HepG2 (cell line): ENCODE results near the gene APOL4. TPM values are rescaled to one million over a fixed set of nuclear protein-coding genes. Genes with fewer than 3 reads are reported as not detected.

Experiments used
- AGO2 ChIP-seq: fragments of 200-400 bp; formaldehyde crosslinking; optimal IDR thresholded peaks from 2 replicates; pipeline ENCODE3; 2017; ENCODE audit warnings: mild to moderate bottlenecking, low read depth, low read length, moderate library complexity
- ARHGAP35 ChIP-seq: sonication (generic); formaldehyde crosslinking; IDR thresholded peaks from 2 replicates; pipeline ENCODE4 v1.9.0; 2022; ENCODE audit warnings: mild to moderate bottlenecking, inconsistent platforms, moderate library complexity, missing genetic modification reagents, borderline replicate concordance
- CEBPB ChIP-seq: IDR thresholded peaks from 2 replicates; pipeline ENCODE4 v1.6.1; 2011; ENCODE audit warnings: low read depth, low read length, improper control_type of control experiment, borderline replicate concordance
- ISL2 ChIP-seq: sonication (generic); formaldehyde crosslinking; IDR thresholded peaks from 2 replicates; pipeline ENCODE4 v1.5.0; 2020; ENCODE audit warnings: missing genetic modification reagents
- KDM3A ChIP-seq: IDR thresholded peaks from 2 replicates; pipeline ENCODE4 v1.6.1; 2018; ENCODE audit warnings: low read depth, missing compliant biosample characterization
- MTA1 ChIP-seq: sonication (generic); formaldehyde crosslinking; IDR thresholded peaks from 2 replicates; pipeline ENCODE4 v1.4.0; 2020; ENCODE audit warnings: missing genetic modification reagents, mild to moderate bottlenecking, borderline replicate concordance
- MXD4 ChIP-seq: IDR thresholded peaks from 2 replicates; pipeline ENCODE4 v1.6.1; 2016; ENCODE audit warnings: mild to moderate bottlenecking, missing biosample characterization, missing genetic modification reagents
- NFE2L1 ChIP-seq: sonication (generic); formaldehyde crosslinking; IDR thresholded peaks from 2 replicates; pipeline ENCODE4 v1.4.0; 2020; ENCODE audit warnings: missing genetic modification reagents, mild to moderate bottlenecking, borderline replicate concordance
- NR1H2 ChIP-seq: sonication (generic); formaldehyde crosslinking; IDR thresholded peaks from 2 replicates; pipeline ENCODE4 v1.8.1; 2022; ENCODE audit warnings: low read depth, missing genetic modification reagents, borderline replicate concordance
- RAD21 ChIP-seq: fragments of 450-650 bp; formaldehyde crosslinking; IDR thresholded peaks from 2 replicates; pipeline ENCODE4 v1.5.0; 2020; ENCODE audit warnings: mild to moderate bottlenecking
- RBAK ChIP-seq: sonication (generic); formaldehyde crosslinking; IDR thresholded peaks from 2 replicates; pipeline ENCODE4 v1.5.1; 2020; ENCODE audit warnings: mild to moderate bottlenecking, missing genetic modification reagents
- SNAPC2 ChIP-seq: sonication (generic); formaldehyde crosslinking; IDR thresholded peaks from 2 replicates; pipeline ENCODE4 v1.8.1; 2022; ENCODE audit warnings: mild to moderate bottlenecking, missing genetic modification reagents
- SRSF9 ChIP-seq: fragments of 200-400 bp; formaldehyde crosslinking; IDR thresholded peaks from 2 replicates; pipeline ENCODE4 v1.6.1; 2018; ENCODE audit warnings: borderline replicate concordance, mild to moderate bottlenecking, low read depth, low read length; ENCODE audit not compliant: insufficient read depth, poor library complexity, severe bottlenecking
- SUZ12 ChIP-seq: fragments of 150-350 bp; IDR thresholded peaks from 2 replicates; pipeline ENCODE4 v1.6.1; 2014; ENCODE audit warnings: low read depth, low read length
- XRCC5 ChIP-seq: fragments of 200-400 bp; formaldehyde crosslinking; optimal IDR thresholded peaks from 2 replicates; pipeline ENCODE3; 2017; ENCODE audit warnings: mild to moderate bottlenecking, low read length
- ZMAT3 ChIP-seq: sonication (generic); formaldehyde crosslinking; conservative IDR thresholded peaks from 2 replicates; pipeline ENCODE4 v1.7.0; 2021; ENCODE audit warnings: missing genetic modification reagents
- ZNF431 ChIP-seq: sonication (generic); formaldehyde crosslinking; IDR thresholded peaks from 2 replicates; pipeline ENCODE4 v1.9.0; 2022; ENCODE audit warnings: missing genetic modification reagents, low read depth, mild to moderate bottlenecking, borderline replicate concordance
- ZNF572 ChIP-seq: sonication (generic); formaldehyde crosslinking; IDR thresholded peaks from 2 replicates; pipeline ENCODE4 v1.5.1; 2020; ENCODE audit warnings: mild to moderate bottlenecking, missing genetic modification reagents
- ZNF75D ChIP-seq: sonication (generic); formaldehyde crosslinking; IDR thresholded peaks from 2 replicates; pipeline ENCODE4 v1.8.1; 2023; ENCODE audit warnings: missing genetic modification reagents, mild to moderate bottlenecking, borderline replicate concordance
- ZZZ3 ChIP-seq: sonication (generic); formaldehyde crosslinking; IDR thresholded peaks from 2 replicates; pipeline ENCODE4 v1.4.0; 2020; ENCODE audit warnings: missing genetic modification reagents, mild to moderate bottlenecking, borderline replicate concordance
- polyA plus RNA-seq, 8 experiments: library from polyadenylated mRNA; depleted of rRNA in 3 of 8; stranded (reverse) in 7 of 8; unstranded in 1 of 8; fragments of >200 nt; fragmentation: Illumina TruSeq in 4 of 8; extraction: Trizol in 4 of 8; gene quantifications; 2 replicates each; pipeline versions ENCODE4 v1.2.1 to v1.2.3, GENCODE V29; 2011 to 2016; ENCODE audit warnings: low read depth in 4 of 8, missing spikeins in 1 of 8, mixed read lengths in 1 of 8; ENCODE audit not compliant: insufficient read depth in 1 of 8
- total RNA-seq, 5 experiments: library from RNA; depleted of rRNA; stranded (reverse); fragments of >200 nt; fragmentation: Illumina TruSeq; extraction: Trizol; gene quantifications; 2 replicates each; pipeline ENCODE4 v1.2.3, GENCODE V29; 2016; ENCODE audit warnings: low read depth in 1 of 5
- TF ChIP-seq, protein P1 (sequence below): sonication (generic); formaldehyde crosslinking; IDR thresholded peaks from 2 replicates; pipeline ENCODE4 v1.4.0; 2020; ENCODE audit warnings: missing genetic modification reagents
- TF ChIP-seq, protein P2 (sequence below): sonication (generic); formaldehyde crosslinking; IDR thresholded peaks from 2 replicates; pipeline ENCODE4 v1.4.0; 2020; ENCODE audit warnings: mild to moderate bottlenecking, missing genetic modification reagents
- TF ChIP-seq, protein P3 (sequence below): IDR thresholded peaks from 2 replicates; pipeline ENCODE4 v1.6.1; 2012; ENCODE audit warnings: inconsistent platforms
- TF ChIP-seq, protein P4 (sequence below): sonication (generic); formaldehyde crosslinking; IDR thresholded peaks from 2 replicates; pipeline ENCODE4 v1.9.0; 2022; ENCODE audit warnings: missing genetic modification reagents, mild to moderate bottlenecking, borderline replicate concordance
- TF ChIP-seq, protein P5 (sequence below): sonication (generic); formaldehyde crosslinking; IDR thresholded peaks from 2 replicates; pipeline ENCODE4 v1.5.0; 2020; ENCODE audit warnings: mild to moderate bottlenecking, low read depth, missing genetic modification reagents, borderline replicate concordance

APOL4 gene
- total and polyA plus RNA-seq, 2 of the 13 experiments (the other 11 are each of a cell fraction or from before 2014, with no cell fraction given) = 0.77 to 2.8 TPM

DNA sequence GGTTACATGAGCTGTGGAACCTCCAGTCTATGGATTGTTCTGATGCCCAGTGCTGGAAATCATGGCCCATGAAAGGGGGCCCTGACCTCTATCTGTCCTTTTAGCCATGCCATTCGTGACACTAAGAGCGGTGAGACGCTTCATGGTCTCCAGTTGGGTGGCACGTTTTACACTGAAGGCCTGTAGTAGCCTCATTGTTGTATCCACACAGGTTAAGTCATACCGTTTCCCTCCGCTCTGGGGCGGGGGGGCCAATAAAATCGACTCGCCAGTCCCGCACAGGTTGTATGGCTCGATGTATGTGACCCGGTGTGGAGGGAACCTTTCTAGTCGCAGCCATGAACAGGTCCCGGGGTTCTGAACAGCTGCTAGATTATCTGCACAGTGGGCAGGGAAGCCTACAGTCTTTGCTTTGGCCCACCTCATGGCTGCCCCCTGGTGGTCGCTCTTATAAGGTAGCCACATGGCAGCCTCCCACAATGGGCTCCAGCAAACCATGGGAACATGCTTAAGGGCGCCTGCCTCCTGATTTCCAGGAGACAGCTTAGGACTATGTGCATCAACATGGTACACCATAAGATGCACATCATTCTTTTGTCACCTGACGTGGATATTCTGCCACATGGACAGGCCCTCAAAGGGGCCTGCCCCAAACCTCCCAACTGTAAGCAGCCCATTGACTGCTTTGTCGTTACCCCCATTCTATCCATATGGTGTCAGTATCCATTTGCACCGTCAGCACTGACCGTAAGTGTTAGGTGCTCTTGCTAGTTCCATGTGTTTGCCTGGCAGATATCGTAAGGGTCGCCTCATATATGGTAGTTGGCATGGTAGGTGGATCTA lies 21.4 kb downstream of the APOL4 start (continued):
- TF ChIP-seq NFE2L1 (CRISPR knock-in tag) (no peak), ARHGAP35 (CRISPR knock-in tag) (no peak), RAD21 (CRISPR knock-in tag) (peak; percentile 81), SUZ12 (no peak), ZNF75D (CRISPR knock-in tag) (no peak), SNAPC2 (CRISPR knock-in tag) (no peak), MXD4 (CRISPR knock-in tag) (no peak), SRSF9 (no peak), CEBPB (no peak), ZMAT3 (CRISPR knock-in tag) (no peak), KDM3A (CRISPR knock-in tag) (0 out of 2 replicates have a peak, but pooled peaks have one; percentile 41), MTA1 (CRISPR knock-in tag) (no peak), ZZZ3 (CRISPR knock-in tag) (no peak), AGO2 (no peak), ZNF431 (CRISPR knock-in tag) (no peak), ISL2 (no peak), ZNF572 (CRISPR knock-in tag) (no peak), RBAK (CRISPR knock-in tag) (no peak), XRCC5 (peak; percentile 87), NR1H2 (CRISPR knock-in tag) (no peak)
- TF ChIP-seq, protein P1, sequence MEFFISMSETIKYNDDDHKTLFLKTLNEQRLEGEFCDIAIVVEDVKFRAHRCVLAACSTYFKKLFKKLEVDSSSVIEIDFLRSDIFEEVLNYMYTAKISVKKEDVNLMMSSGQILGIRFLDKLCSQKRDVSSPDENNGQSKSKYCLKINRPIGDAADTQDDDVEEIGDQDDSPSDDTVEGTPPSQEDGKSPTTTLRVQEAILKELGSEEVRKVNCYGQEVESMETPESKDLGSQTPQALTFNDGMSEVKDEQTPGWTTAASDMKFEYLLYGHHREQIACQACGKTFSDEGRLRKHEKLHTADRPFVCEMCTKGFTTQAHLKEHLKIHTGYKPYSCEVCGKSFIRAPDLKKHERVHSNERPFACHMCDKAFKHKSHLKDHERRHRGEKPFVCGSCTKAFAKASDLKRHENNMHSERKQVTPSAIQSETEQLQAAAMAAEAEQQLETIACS (CRISPR knock-in tag) = no peak
- TF ChIP-seq, protein P2, sequence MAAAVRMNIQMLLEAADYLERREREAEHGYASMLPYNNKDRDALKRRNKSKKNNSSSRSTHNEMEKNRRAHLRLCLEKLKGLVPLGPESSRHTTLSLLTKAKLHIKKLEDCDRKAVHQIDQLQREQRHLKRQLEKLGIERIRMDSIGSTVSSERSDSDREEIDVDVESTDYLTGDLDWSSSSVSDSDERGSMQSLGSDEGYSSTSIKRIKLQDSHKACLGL (CRISPR knock-in tag) = no peak
- TF ChIP-seq, protein P3, sequence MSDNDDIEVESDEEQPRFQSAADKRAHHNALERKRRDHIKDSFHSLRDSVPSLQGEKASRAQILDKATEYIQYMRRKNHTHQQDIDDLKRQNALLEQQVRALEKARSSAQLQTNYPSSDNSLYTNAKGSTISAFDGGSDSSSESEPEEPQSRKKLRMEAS = no peak
- TF ChIP-seq, protein P4, sequence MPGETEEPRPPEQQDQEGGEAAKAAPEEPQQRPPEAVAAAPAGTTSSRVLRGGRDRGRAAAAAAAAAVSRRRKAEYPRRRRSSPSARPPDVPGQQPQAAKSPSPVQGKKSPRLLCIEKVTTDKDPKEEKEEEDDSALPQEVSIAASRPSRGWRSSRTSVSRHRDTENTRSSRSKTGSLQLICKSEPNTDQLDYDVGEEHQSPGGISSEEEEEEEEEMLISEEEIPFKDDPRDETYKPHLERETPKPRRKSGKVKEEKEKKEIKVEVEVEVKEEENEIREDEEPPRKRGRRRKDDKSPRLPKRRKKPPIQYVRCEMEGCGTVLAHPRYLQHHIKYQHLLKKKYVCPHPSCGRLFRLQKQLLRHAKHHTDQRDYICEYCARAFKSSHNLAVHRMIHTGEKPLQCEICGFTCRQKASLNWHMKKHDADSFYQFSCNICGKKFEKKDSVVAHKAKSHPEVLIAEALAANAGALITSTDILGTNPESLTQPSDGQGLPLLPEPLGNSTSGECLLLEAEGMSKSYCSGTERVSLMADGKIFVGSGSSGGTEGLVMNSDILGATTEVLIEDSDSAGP (CRISPR knock-in tag) = 0 out of 2 replicates have a peak, but pooled peaks have one; percentile 32
- TF ChIP-seq, protein P5, sequence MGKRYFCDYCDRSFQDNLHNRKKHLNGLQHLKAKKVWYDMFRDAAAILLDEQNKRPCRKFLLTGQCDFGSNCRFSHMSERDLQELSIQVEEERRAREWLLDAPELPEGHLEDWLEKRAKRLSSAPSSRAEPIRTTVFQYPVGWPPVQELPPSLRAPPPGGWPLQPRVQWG (CRISPR knock-in tag) = no peak
